GM19395 (cell line): Measurements from ENCODE around the gene C10orf53.

ENCODE experiments used
- ATAC-seq: cut with Tn5 transposase; IDR thresholded peaks from one replicate; pipeline ENCODE4 v1.9.1; 2021; ENCODE audit warnings: mild to moderate bottlenecking, moderate library complexity; ENCODE audit not compliant: unreplicated experiment

The C10orf53 gene

GRCh38 chr10:49679480-49679893 lies at the start of gene C10orf53:
TSS of gene C10orf53 (plus strand) at chr10:49679651. CDS start at chr10:49679698, 47 bp downstream.
- no peak for ATAC-seq

DNA sequence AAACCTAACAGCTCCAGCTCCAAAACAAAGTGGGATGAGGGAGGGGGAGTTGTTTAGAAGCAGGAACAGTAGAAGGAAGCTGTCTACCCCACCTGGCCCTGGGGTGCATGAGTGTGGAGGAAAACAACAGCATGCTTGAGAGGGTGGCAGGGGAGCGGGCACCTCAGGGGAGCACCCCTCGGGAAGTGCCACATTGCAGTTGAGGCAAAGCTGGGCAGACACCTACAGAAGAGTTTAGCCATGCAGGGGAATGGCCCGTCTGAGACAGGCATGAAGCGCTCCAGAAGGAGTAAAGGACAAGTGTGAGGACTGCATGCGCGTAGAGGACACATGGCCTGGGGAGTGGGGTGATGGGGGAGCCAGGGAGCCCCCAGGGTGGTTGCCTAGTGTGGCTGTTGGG lies 47.5 kb upstream of the C10orf53 start:
- ATAC-seq: no peak

DNA sequence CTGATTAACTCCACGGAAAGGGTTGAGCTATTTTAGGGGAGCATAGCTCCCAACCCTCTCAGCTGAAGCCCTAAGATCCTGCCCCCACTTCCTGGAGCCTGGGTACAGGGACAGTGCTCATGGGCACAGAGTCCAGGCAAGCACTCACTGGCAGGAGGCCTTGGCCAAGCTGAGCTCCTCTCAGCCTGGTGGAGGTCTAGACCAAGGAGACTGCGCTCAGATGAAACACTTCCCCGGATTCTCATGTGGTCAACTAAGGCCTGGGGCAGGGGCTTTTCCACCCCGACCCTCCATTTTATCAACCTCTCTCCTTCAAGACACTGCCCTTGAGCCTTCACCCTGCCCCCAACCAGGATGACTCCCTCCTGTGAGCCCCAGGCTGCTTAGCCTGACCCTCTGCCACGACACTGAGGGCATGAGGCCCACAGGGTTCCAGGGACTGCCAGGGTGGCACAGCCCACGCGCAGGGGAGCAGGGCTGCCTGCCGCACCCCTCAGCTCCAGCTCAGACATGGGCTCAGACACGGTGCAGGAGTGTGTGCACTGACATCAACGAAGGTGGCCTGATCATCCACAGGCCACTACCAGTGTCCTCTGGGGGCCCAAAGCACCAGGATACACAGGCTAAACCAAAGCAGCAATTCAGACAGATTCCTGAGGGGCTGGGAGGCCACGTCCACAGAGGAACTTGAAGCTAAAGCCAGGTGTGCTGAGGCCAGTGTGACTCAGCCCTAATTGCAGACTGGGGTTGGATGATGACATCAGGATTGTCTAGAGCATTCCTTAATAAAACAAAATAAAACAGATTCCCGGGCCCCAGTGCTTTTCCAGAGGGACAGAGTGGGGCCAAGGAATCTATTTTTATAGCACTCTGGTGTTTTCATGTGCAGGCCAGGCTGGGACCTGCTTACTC lies 46.8 kb upstream of the C10orf53 start:
- ATAC-seq: no peak

DNA sequence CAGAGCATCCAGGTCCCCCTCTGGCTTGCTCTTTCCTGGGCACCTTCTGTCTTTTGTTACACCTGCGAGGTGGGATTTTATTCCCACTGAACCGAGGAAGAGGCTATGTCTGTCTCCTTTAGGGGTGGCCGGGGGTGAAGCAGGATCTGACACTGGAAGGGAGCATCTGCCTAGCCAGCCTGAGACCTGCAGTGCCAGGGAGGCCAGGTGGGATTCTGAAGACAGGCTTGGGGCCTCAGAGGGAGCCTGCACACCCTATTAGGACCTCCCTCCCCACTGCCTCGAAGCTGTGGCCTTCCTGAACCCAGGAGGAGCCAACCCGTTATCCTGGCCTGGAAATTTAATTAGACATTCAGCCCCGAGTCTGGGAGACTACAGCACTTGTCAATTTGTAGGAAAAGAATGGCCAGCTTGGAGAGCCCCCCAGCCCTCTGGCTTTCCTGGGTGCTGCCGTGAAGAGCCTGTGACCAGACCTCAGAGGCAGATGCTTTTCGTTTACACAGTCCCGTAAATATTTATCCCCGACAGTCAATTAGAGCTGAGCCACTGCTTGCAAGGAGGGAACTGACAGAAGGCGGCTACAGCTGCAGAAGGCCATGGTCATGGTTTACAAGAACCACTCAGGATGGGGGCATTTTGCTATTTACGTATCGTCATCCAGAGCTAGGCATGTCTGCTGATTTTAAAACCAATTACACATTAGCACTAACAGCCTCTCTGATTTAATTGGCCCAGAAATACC lies 46.0 kb upstream of the C10orf53 start:
- ATAC-seq: no peak

DNA sequence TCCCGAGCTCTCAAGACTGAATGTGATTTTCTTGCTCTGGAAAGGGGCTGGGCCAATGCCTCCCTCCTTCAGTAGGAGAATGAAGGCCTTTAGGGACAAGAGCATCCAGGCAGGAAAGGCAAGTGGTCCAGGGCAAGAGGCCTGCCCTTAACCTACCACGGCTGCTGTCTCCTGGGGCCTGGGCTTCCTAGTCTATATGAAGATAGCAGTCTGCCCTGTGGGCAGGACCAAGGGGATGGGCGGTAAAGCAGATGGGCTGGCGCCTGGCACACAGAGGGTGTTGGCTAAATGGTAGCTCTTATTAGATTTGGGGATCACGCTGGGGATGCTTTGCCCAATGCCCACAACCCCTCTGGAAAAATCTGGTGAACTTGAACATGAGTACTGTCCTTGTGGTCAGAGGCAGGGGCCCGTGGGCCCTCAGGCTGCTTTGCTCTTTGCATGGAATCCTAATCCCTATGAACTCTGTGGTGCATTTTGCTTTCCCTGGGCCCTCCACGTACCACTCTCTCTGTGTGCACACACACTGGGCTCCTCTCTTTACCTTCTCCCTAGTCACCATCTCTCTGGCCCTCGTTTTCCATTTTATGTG lies 45.3 kb upstream of the C10orf53 start:
- no peak for ATAC-seq

DNA sequence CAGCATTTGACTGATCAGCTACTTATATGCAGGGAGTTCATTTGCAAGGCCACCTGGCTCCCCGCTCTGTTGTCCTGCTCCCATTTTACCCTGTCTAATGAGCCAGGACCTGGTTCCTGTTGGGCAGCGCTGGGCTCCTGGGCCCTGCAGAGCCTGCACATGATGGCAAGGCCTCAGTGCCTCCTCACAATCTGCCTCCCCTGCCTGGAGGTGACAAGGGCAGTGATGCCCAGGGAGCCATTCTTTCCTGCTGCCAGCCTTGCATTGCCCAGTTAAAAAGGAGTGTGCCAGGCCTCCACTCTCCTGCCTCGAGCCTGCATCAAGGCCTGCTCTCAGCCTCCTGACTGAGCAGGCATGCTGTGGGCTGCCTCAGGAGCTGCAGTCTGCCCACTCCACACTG lies 37.1 kb upstream of the C10orf53 start:
- ATAC-seq: no peak

GRCh38 chr10:49643241-49644034 lies 36.0 kb upstream of the C10orf53 start:
- ATAC-seq: no peak

GRCh38 chr10:49644035-49644646 lies 35.3 kb upstream of the C10orf53 start:
- no peak for ATAC-seq

DNA sequence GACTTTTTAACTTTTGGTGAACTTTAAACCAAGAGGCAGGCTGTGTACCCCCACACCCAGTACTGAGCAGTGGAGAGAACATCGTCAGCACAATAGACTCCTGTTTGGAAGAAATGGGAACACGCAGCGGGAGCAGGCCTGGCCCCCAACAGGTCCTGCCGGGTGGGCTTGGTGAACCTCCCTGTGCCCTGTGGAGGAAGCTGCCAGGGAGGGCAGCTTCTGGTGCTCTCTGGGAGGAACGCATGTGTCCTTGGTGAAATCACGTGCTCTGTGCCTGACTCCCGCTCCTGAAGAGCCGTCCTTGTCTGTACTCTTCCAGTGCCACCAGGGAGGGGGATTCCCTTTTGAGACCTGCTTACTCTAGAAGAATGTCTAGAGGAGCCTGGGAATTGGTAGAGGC lies 34.0 kb upstream of the C10orf53 start:
- no peak for ATAC-seq

DNA sequence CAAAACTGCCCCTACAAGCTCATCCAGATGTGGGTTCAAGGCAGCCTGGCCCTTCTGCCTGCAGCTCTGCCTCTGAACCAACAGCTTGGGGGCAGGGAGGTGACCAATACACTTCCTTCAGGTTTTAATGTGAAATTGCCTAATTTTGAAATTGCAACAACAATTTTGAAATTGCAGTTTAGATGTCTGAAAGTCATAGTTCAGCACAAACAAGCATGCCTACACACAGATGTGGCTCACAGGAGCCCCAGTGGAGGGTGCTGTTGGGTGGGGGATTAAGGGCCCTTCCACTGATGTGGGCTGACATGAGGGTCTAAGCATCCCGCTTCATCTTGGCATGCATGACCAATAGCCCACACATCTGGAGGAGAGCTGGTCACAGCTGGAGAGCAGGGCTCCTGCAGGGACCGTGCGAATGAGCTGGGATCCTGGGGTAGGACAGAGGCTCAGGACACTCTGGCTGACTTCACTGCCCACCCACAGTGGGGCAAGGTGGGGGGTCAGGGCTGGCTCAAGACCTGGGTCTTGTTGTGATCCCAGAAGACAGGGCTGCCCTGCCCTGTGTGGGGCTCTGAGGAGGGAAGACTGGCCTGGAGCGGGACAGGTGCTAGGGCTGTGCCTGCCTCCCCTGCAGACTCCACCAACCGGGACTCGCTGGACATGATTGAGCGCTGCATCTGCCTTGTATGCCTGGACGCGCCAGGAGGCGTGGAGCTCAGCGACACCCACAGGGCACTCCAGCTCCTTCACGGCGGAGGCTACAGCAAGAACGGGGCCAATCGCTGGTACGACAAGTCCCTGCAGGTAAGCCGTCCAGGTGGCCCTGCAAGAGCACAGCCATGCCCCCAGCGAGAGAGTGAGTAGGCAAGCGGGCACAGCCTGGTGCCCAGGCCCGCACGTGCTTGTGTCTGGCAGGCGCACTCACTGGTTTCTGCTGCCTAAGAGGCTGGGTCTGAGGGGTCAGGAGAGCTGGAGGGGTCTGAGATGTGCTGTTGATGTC lies 33.3 kb upstream of the C10orf53 start:
- no peak for ATAC-seq

DNA sequence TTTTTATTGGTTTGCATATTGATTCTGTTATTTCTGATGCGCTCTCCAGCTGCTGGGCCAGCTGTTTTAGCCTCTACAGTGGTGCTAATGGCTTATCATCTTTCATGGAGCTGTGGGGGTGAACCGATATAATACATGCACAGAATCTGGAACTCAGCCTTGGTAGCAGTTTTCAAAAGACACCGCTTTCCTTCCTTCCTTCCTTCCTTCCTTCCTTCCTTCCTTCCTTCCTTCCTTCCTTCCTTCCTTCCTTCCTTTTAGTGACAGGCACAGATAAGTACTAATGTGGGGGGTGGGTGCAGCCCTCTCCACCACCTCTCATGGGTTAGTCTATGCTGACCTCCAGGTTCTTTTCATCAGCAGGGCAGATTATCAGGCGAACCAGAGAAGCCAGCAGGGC lies 31.9 kb upstream of the C10orf53 start:
- ATAC-seq: no peak

DNA sequence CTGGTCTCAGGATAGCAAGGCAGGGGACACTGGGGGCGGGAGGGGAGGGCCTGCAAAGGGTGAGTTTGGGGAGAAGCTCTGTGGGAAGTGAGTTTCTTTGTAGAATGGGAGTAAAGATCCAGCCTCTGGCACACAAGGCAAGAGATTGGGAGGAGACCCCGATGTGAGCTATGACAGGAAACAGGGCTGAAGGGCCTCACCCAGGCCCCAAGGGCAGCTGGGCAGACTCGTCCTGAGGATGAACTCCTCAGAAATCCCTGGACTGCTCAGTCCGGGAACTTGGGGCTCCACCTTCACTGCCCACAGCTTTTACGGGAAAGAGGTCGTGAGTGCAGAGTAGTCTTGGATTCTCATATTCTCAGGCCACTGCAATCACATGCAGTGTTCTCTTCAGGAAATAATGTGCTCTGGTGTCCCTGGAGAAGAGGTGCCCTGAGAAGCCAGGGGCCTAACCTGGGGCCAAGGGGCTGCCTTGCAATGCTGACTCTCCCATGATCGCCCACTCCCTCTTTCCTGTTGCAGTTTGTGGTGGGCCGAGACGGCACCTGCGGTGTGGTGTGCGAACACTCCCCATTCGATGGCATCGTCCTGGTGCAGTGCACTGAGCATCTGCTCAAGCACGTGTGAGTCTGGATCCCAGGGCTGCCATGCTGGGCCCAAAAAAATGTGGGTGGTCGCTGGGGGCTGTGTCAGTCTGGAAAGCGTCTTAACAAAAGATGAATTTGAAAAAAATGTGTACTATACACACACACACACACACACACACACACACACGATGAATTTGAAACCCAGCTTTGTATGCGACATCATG lies 31.3 kb upstream of the C10orf53 start:
- ATAC-seq: no peak

DNA sequence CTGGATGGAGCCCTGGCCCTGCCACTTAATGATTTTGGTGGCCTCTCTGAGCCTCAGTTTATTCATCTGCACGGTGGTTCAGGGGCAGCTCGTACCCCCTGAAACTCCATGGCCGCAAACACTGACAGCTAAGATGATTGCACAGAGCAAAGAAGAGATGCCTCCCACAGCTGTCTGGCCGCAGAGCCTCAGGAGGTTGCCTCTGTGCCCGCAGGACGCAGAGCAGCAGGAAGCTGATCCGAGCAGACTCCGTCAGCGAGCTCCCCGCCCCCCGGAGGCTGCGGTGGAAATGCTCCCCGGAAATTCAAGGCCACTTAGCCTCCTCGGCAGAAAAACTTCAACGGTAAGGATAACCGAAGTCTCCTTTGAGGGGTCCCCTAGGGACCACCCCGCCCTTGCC lies 30.2 kb upstream of the C10orf53 start:
- ATAC-seq: no peak

- ATAC-seq: no peak
These were observed 29.3 kb upstream of the C10orf53 start for GRCh38 chr10:49649936-49650723.

GRCh38 chr10:49650724-49651034 lies 28.8 kb upstream of the C10orf53 start:
- no peak for ATAC-seq

GRCh38 chr10:49651039-49651835 lies 28.2 kb upstream of the C10orf53 start:
- no peak for ATAC-seq

- ATAC-seq: no peak
These were observed 27.5 kb upstream of the C10orf53 start for GRCh38 chr10:49651917-49652316.
